HG03095 (cell line): Measurements from ENCODE around the gene SCUBE1.

ENCODE experiments used
- ATAC-seq: cut with Tn5 transposase; IDR thresholded peaks from one replicate; pipeline ENCODE4 v1.9.1; 2021; ENCODE audit warnings: moderate library complexity; ENCODE audit not compliant: unreplicated experiment

SCUBE1 gene

DNA sequence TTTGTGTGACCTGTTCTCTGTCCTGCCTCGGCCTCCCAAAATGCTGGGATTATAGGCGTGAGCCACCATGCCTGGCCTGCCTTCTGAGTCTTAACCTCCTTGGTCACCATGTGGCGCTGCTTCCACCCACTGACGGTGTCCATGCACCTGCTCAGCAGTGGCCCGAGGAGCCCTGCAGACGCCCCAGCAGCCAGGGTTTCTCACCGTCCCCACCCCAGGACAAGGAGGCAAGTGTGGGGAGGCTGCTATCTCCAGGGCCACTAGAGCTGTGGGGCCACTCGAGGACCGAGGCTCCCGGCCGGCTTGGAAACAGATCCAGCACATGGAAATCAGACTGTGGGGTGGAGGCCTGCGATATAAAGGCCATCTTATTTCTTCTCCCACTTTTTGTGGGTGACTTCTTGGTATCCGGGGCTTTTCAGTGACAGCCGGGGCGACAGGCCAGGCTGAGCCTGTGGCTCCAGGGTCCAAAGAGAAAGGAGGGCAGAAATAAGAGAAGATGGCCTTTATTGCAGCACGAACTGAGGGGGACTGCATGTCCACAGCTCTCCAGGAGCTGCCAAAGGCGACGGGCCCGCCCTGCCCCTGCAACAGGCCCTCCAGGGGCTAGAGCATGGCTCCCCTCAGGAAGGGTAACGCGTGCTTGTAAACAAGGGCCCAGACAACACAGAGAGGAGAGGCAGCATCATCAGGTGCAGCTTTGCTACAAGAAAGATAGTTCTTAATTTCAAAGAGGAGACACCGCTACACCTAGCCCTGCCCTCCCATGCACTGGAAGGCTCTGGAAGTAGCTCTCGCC is 176.8 kb downstream of the SCUBE1 start:
- no peak for ATAC-seq

DNA sequence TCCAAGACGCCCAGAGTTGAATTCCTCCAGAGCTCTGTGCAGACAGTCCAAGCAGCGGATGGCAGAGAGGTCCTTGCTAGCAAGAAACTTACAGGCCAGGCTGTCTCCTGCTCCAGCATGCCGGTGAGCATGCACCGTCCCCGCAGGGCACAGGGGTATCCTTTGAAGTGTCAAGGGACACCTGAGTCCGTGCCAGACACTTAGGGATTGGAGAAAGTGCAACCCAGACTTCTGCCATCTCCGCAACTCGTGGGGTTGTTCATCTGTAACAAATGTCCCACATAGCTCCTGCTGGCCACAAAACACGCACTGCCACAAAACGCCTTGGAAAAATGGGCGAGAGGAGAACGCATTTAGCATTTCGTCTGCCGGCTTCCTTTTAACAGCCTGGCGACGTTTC is 178.5 kb downstream of the SCUBE1 start:
- ATAC-seq = no peak

DNA sequence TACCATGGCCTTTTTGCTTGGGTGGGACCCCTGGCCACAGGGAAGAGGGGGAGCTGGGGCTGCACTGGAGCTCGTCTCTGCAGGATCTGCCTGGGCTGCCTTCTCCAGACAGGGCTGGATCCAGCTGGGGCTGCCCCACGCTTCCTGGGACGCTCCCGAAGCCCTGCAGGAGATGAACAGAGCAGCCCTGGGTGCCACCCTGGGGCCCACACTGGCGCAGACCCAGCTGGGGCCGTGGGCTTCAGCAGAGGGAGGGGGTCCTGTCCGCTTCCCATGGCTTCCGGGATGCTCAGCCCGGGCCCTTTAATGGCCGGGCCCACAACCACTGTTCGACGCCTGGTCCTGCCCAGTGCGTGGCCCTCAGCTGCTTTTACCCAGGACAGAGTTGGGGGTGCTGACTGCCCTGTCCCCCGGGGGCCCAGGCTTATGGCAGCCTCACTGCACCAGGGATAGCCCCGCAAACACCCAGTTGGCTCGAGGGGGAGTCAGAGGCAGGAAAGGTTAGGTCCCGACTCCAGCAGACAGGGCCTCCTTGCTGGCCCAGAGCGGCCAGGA is 179.9 kb downstream of the SCUBE1 start:
- no peak for ATAC-seq

DNA sequence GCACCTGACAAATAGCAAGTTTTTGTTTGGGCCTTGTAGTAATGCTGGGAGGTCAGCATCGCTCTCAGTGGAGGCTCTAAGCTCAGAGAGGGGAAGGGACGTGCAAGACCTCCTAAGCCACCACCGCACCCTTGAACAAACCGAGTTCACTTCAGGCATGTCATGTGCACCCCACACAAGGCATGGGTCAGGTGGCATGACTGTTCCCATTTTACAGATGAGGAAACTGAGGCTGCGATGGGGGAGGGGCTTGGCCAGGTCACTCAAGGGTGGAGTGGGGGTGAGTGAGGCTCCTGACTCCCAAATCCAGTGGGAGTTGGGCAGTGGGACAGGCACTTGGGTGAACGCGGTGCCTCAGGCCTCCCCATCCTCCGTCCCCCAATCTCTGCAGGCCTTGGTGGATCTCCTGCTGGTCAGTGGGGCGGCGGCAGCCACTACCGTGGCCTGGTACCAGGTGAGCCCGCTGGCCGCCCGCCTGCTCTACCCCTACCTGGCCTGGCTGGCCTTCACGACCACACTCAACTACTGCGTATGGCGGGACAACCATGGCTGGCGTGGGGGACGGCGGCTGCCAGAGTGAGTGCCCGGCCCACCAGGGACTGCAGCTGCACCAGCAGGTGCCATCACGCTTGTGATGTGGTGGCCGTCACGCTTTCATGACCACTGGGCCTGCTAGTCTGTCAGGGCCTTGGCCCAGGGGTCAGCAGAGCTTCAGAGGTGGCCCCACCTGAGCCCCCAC is 180.6 kb downstream of the SCUBE1 start:
- no peak for ATAC-seq

DNA sequence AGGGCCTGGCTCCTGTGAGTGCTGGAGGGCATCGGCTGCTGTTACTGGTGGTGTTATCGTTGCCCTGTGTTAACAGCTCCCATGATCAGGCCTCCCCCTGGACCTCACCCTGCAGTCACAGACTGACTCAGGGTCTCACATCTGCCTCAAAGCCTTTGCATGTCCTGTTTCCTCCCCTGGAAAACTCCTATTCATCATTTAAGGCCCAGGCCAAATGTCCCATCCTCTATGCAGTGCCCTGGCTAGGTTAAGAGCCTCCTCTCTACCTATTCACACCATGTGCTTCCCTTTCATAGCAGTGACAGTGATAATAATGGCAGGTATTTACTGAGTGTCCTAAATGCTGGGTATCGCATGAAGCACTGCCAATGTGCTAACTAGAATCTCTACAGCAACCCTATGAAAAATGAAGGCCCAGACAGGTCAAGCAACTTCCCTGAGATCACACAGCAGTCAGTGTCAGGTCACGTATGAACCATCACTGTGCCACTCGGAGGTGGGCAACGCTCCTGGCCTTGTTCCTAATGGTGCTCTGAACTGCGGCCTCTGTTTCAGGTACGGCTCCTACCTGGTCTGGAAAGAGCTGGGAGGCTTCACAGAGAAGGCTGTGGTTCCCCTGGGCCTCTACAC is 182.6 kb downstream of the SCUBE1 start:
- no peak for ATAC-seq

DNA sequence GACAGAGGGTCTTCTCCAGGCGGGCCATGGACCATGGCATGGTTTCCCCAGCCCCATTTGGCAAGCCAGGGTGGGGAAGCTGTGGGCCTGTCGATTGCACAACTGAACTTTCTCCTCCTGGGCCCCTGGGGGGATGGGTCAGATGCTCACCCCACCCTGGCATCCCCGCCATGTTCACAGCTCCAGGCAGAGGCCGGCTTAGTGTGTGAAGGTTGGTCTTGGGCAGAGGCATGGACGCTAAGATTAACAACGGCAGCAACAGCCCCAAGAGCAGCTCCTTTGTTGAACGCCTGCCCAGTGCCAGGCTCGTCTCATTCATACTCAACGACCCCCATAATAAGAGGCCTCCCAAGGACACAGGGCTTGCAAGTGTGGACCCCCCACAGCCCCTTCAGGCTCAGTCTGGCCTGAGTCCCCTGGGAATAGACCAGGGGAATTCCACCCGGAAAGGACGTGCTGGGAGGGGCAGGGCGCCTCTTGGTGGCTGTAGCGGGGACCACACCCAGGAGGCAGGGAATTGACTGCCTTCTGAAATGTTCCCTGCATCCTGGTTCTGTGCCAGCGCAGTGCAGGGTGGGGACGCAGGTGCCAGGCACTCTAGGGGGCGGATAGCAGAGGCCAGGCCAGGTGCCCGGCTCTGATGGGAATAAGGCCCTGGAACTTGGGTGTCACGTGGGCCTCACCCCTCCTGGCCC is 183.5 kb downstream of the SCUBE1 start:
- ATAC-seq = no peak

DNA sequence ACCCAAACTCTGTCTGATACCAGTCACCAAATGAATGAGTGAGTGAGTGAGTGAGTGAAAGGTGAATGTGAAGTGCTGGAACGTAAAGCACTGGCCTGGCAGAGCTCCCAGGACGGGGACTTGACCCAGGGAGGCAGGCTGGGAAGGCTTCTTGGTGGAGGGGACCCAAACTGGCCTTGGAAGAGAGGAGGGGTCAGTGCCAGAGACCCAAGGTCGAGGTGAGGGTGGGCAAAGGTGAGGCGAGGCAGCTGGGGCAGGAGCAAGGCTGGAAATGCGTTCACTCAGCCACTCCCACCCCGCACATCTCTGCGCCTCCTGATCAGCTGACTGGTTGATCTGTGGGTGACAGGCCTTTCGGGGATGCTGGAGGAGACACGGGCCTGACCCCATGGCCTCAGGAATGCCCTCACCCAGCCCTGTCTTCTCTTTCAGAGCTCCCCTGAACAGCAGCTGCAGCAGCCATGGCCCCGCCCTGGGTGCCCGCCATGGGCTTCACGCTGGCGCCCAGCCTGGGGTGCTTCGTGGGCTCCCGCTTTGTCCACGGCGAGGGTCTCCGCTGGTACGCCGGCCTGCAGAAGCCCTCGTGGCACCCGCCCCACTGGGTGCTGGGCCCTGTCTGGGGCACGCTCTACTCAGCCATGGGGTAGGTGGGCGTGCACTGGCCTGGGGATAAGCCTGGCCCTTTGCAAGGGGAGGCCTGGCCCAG is 184.2 kb downstream of the SCUBE1 start:
- ATAC-seq = no peak

DNA sequence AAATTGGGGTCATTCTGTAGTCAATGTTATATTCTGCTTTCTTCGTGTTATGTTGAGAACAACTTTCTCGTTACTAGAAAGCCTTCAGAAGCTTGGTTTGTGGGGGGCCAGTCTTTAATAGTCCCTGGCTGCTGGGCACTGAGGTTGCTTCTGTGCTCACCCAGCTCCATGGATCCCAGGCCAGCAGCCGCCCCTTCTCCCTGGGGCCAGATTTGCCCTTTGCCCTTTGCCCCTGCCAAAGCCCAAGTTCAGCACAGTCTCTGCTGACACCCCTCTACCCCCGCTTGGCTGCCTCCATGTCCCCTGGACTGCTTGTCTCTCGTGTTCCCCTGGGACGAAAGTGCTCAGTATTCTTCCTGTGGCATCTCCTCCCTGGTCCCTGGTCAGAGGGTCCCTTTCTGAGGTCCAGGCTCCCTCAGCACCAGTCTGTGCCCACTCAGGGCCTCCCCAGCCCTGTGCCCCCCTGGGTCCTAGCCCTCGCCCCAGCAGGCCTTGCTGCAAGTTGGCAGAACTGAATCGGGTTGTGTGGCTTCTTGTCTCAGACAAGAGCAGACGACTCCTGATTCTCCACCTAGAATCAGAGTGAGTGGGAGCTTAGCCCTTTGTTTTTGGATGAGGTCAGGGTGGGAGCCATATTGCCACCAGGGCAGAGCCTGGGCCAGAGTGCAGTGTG is 185.2 kb downstream of the SCUBE1 start:
- ATAC-seq = no peak

DNA sequence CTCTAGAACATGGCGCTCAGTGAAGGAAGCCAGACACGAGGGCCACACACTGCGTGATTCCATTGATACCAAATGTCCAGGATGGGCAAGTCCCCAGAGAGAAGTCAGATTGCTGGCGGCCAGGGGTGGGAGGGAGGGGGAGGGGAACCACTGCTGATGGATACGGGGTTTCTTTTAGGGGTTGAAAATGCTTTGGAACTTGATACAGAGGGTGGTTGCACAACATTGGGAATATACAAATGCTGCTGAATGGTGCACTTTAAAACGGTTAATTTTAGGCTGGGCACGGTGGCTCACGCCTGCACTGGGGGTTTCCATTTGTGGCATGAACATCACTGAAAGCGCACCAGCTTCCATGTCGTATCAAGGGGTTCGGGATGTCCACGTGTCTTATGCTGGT is 186.8 kb downstream of the SCUBE1 start:
- no peak for ATAC-seq

DNA sequence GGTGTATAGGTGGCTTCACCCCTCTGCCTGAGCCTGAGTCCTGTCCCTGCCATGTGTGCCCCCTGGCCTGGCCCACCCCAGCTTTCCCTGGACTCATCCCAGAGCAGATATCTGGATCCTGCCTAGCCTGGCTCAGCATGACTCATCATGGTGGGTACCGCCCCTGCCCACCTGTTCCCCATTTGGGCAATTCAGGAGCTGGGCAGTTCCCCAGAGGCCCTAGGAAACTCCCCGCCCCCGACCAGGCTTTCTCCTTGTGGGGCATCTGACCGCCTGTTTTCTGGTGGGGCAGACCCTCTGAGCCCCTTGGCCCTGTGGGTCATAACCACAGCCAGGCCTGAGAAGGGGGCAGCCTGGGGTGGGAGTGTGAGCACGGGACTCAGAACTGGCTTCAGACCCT is 187.4 kb downstream of the SCUBE1 start:
- no peak for ATAC-seq

DNA sequence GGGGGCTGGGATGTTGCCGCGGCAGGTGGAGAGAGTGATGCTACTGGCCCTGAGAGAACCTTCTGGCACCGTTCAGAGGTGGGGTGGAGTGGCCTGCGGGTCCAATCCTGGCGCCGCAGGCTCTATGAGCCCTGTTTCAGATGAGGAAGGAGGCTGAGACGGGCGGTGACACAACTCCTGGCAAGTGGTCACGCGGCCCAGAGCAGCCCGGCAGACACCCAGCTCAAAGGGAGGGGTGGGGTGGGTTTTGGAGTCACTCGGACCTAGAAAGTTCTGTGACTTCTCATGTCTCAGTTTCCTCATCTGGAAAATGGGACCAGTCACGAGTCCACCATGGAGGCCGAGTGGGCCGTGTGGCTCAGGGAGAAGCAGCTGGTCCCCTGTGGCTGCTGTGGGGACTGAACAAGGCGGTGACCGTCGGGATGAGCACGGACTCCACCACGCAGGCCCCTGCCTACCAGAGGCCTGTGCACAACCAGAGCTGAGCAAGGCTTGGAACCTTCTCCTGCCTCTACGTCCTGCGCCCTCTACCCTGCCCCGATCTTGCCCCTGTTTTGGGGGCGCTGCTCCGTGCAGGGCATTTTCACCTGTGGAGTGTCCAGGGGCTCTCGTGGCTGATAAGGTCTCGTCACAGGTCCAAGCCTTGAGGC is 188.2 kb downstream of the SCUBE1 start:
- no peak for ATAC-seq

DNA sequence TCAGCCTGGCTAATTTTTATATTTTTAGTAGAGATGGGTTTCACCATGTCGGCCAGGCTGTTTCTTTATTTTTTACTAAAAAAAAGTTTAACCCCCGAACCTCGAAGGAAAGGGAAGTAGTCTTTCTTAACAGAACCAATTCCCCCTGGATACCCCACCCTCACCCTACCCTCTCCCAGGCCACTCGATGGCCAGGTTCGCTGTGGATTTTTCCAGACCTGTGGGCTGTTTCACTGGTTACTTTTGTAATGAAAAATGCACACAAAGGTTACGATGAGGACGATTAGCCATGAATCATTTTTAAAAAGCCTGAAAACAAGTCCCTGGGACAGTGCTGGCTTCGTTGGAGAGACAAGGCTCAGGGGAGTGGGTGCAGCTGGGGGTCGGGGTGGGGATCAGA is 189.3 kb downstream of the SCUBE1 start:
- ATAC-seq = no peak

DNA sequence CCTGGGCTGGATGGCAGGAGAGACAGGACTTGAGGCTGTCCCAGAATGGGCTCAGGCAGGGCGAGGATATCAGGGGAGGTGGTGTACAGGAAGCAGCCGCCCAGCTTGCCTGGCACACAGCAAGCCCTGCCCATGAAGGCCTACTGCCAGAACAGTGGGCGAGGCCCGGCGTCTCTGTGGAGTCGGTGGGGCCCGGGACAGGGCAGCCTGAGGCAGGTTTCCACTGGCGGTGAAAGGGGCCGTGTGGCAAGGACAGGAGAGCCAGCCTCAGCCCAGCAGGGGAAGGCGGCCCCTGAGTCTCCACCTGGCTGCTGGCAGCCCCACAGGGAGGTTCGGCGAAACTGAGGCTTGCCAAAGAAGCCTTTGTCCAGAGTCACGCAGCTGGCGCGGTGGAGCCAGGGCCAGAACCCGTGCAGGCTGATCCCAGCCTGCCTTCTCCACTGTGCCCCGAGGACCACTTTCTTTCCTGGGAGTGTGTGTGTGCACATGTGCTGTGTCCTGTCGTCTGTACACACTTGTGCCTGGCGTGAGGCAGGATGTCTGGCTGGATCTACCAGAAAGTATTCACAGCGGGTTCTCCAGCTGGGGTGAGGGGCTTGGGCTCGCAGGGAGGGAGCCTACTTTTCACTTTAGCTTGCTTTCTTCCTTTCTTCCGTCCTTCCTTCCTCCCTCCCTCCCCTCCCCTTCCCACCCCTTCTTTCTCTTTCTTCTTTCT is 190.7 kb downstream of the SCUBE1 start:
- no peak for ATAC-seq

DNA sequence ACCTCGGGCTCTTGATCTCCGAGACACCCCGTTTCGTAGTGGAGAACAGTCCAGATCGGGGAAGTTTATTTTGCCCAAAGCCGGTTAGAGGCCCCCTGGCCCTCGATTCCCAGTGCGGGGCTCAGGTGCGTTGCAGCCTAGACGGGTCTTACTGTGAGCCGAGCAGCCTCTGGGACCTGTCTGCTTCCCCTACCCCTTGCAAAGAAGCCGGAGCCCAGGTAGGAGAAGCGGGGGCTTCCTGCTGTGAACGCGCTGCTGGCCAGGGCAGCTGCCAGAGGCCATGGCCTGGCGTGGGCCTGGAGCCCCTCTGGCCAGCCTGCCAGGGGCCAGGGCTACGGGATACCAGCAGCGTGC is 191.2 kb downstream of the SCUBE1 start:
- ATAC-seq = no peak

DNA sequence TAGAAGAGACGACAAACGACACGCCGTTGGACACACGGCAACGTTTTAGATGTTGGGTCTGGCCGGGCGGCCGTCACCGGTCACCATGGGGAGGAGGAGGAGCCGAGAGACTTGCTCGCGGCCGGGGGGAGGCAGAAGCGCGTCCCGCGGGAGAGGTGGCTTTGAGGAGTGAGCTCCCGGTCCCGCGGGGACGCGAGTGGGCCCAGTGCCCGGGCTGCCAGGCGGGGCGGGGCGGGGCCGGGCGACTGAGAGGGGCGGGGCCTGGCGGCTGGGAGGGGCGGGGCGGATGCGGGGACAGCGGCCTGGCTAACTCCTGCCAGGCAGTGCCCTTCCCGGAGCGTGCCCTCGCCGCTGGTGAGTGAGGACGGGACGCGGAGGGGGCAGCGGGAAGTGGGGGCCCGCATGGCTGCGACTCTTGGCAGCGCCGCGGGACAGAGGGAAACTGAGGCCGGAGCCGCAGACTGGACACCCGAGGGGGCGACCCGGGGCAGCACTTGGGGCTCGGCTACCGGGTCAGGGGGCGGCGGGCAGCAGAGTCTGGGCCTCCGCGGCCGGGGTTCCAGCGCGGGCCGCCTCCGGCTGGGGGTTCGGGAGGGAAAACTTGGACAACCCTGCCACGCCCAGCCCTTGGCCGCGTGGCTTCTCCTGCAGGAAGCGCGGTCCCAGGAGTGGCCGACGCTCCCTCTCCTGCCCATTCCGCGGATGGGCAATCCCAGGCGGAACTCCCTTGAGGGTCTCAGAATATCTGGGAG is 191.7 kb downstream of the SCUBE1 start, which contains the start of gene TSPO:
Gene TSPO, plus strand, starts transcription at position 309 of the 752 bp plus-strand sequence. CDS start 7,680 bp downstream, outside the sequence.
- ATAC-seq = no peak

DNA sequence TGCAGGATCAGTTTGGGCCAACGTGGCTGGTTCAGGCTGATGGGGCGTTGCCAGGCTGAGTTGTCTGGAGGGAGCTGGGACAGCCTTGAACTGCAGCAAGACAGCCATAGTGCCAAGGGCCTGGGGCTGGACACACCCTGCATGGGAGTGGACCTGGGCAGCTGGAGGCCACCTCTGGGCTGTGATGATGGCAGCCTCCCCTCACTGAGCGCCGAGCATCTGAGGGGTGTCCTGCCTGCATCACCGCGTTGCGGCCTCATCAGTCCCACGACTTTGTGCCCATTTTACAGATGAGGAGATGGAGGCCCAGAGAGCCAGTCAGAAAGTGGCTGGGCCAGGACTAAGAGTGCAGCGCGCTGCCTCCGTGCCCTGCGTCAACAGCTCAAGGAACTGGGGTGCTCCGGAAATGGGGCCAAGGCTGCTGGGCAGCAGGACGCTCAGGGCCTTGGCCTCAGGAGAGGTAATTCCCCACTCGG is 192.4 kb downstream of the SCUBE1 start:
- no peak for ATAC-seq

DNA sequence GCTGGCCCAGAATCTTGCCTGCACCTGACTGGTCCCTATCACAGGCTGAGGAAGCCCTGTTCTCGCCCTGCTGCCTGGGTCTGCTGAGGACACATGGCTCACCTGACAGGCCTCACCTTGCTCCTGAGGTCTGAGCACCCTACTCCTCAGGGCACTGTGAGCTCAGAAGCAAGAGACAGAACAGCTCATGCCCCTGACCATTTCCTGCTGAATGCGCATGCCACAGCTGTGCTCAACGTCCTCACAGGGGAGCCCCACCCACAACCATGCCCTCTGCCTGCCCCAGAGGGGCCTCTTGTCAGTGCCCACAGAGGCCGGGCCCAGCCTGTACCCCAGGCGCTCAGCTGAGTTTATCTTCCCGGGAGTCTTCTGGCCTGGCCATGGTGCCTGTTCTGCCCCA is 194.6 kb downstream of the SCUBE1 start:
- no peak for ATAC-seq

DNA sequence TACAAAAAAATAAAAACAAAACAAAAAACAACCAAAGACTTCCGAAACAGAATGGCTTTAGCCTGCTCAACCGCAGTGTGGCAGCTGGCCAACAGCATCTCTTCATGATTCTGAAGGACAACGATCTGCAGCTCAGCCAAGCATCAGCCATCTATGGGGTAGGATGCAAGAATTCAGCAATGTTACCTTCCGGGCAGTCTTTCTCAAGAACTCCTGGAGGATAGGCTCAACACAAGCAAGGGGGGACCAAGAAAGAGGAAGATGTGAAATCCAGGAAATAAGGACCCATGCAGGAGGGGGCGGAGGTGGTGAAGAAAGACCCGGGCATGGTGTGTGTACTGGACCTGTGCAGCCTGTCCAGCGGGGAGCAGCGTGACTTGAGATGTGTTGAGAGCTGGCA is 195.4 kb downstream of the SCUBE1 start:
- no peak for ATAC-seq
